CD4-positive, alpha-beta T cell treated with Interferon alpha-2 for 1 hour (primary cell): ENCODE data around the gene POM121.
"Not testable (repeated sequence)": the region's sequence is repeated elsewhere in the genome, so short reads cannot be mapped to it uniquely, and the experiment has no call there.

Experiments used
- DNase-seq, 2 donors: peaks; one replicate each; pipeline ENCODE4 v3.0.0-alpha.2; 2020 to 2022

Gene POM121

DNA sequence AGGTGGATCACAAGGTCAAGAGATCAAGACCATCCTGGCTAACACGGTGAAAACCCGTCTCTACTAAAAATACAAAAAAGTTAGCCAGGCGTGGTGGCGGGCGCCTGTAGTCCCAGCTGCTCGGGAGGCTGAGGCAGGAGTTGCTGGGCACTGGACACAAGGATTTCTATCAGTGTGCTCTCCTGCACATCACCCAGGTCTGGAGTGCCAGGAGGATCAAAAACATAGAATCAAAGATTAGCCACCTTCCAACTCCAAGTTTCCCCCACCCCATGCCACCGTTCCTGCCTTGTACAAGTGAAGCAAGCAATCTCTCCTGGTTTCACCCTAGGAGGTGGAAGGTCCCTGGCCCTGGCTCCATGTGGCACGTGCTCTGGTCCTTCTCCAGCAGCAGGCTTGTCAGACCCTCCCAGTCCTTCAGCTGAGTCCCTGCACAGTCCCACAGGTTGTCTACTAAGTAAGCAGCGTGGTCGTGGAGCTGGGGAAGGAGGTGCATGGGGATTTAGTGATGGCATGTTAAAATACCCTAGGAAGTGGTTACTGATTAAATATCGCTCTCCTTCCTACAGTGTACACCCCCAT is 73.1 kb downstream of the POM121 start:
- DNase-seq, result not testable (repeated sequence)
